HG02870 (cell line): ENCODE measurements around the gene RIPK1.
"Not testable (repeated sequence)": the region's sequence is repeated elsewhere in the genome, so short reads cannot be mapped to it uniquely, and the experiment has no call there.

Source experiments
- ATAC-seq: cut with Tn5 transposase; IDR thresholded peaks from one replicate; pipeline ENCODE4 v1.9.1; 2021; ENCODE audit warnings: mild to moderate bottlenecking, moderate library complexity; ENCODE audit not compliant: unreplicated experiment

RIPK1 gene

GRCh38 chr6:3068329-3069214 lies at the start of gene RIPK1:
TSS of gene RIPK1 (plus strand) at chr6:3068494. CDS start at chr6:3076824, 8,330 bp downstream.
- peak; percentile 86 for ATAC-seq

- no peak for ATAC-seq
Measured at GRCh38 chr6:3019065-3019464, 49.2 kb upstream of the RIPK1 start.

DNA sequence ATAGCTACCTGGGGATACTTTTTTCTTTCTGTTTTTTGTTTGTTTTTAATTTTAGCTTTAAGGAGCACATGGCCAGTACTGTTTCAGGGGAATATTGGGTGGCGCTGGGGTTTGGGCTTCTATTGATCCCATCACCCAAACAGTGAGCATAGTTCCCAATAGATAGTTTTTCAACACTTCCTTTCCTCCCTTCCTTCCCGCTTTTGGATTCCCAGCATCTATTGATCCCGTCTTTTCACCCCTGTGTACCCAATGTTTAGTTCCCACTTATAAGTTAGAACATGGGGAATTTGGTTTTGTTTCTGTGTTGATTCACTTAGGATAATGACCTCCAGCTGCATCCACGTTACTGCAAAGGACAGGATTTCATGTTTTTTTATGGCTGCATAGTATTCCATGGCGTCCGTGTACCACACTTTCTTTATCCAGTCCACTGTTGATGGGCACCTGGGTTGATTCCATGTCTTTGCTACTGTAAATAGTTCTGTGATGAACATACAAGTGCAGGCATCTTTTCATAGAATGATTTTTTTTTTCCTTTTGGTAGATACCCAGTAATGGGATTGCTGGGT lies 48.5 kb upstream of the RIPK1 start:
- ATAC-seq, result no peak

DNA sequence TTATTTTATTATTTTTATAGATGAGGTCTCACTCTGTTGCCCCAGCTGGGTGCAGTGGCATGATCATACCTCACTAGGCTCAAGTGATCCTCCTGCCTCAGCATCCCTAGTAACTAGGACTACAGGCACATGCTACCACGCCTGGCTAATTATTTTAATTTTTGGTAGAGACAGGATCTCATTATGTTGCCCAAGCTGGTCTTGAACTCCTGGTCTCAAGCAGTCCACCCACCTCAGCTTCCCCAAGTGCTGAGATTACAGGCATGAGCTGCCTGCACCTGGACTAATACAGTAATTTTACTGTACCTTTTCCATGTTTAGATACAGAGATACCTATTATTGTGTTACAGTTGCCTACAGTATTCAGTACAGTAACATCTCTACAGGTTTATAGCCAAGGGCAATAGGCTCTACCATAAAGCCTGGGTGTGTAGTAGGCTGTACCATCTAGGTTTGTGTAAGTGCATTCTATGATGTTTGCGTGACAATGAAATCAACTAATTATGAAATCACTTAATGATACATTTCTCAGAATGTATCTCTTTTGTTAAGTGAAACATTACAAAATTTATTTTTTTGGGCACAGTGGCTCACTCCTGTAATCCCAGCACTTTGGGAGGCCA lies 47.2 kb upstream of the RIPK1 start:
- ATAC-seq, result not testable (repeated sequence)

DNA sequence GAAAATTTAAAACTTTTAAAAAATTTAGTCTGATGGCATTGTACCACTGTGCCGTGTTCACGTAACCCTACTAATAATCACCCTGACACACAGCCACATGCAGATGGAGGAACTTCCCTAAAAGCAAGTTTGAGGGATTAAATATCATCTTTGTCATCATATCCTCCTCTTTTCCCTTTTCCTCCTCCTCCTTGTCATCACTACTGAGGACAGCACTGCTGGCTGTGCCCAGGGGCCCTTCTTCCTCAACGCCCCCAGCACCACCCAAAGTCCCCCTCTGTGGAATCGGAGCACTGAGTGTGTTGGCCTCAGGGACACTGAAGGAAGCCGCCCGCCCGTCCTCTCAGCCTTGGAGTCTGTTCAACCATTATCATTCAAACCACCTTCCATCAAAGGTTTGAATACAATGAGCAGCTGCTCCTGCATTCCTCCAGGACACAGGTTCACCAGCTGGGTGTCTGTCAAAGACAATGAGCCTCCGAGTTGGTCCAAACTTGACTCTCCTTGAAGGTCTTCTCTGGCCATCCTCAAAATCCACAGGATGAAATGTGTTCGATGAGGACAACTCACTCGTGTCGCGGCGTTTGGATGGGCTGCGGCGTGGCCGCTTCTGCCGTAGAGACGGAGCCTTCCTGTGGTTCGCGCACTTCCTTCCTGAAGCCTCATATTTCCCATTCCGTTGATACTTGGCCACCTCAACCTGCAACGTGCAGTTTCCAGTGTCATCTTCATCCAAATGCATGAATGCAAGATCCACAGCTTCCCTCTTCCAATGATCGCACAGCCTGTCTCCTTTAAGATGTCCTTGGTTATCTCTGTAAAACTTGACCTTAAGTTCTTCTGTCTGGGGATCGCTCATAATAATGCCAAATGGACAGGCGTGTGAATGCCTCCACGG lies 45.3 kb upstream of the RIPK1 start:
- ATAC-seq, result no peak

DNA sequence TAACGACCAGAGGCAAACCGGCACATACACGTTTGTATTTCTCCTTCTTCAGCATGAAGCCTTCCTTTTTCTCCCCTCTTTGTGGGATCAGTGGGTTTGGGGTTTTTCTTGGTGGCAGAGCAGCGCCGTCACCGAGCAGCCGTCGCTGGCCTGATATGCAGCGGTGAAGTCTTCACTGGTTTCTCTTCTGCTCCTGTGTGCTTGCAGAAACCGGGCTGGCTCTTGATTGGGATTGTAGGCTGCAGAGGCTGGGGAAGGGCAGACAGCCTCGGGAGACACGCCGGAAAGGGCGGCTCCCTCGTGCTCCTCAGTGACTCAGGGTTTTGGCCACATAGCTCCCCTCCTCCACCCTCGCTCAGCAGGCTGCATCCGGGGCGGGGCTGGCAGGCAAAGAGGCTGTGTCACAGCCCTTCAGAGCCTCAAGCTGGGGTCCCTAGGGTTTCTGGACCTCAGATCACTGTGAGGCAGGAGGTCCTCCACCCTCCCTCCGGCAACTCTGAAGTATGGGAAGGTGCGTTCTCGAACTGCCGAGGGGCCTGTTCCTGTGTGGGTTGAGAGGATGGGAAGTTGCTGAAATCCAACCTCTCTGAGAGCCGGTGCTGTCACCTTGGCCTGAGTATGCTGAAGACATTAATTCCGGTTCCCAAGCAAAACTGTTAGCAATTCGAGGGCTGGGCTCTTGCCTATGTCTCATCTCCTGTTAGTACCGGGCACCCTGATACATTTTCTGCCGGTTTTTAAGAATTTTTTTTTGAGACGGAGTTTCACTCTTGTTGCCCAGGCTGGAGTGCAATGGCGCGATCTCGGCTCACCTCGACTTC lies 44.4 kb upstream of the RIPK1 start:
- ATAC-seq, result peak; percentile 54

DNA sequence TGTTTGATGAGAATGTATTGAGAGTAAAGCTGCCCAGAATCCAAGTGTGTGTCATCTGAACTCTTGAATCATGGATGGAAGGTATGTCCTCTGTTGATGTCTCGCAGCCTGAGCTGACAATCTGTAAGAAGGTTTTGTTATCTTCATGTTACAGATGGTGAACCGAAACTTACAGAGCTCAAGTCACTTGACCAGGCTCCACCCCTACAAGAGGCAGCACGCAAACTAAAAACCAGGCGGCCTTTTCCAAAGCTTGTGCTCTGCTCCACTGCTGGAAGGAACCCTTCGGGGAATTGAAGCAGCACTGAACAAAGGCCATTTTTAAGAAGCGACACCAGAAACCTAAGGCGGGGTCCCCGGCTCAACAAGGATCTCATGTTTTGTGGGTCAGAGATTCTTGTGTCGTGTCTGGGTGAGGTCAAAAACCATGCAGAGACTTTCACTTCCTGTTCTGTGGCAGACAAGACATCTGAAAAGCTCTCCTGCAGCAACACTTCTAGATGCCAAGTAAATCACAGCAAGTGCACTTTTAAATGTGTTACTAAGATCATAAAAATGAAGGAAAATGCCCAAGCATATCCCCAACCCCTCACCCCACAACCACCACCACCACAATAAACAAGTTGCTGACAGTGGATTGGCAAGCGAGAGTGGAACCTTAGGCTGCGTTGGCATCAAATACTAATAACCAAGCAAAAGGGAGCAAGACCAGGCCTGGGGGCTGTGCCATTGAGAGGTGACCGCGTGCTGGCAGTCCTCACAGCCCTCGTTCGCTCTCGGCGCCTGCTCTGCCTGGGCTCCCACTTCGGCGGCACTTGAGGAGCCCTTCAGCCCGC lies 41.3 kb upstream of the RIPK1 start:
- ATAC-seq, result peak; percentile 75

- ATAC-seq, result not testable (repeated sequence)
Measured at GRCh38 chr6:3028156-3028555, 40.1 kb upstream of the RIPK1 start.

DNA sequence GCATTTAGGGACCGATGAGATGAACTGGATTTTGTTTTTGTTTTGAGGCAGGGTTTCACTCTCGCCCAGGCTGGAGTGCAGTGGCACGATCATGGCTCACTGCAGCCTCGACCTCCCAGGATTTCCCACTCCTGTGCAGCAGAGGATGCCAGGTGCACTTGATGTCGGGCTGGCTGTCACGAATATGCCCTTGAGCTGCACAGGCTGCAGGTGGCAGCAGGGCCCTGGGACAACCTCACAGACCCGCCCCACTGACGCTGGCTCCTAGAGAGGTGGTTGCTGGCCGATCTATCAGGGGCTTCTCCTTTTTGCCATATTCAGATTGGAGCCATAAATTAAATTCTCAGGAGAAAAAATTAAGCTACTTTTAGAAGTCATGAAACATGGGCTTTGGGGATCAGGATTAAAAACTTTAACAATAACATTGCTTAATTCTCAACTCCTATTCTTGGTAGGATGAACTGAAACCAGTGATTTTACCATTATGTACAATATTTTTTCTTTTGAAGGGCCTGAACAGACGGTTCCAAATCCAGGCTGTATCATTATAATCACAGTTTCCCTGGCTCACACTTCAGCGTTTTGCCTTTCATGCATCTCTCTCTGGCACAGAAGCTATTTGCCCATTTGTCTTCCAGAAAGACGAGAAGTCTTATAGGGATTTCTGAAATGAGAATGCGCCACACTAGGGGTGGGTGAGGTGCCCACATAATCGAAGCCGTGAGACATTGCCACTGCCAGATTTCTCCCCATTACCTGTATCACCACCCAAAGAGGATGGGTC lies 36.2 kb upstream of the RIPK1 start:
- ATAC-seq, result no peak

DNA sequence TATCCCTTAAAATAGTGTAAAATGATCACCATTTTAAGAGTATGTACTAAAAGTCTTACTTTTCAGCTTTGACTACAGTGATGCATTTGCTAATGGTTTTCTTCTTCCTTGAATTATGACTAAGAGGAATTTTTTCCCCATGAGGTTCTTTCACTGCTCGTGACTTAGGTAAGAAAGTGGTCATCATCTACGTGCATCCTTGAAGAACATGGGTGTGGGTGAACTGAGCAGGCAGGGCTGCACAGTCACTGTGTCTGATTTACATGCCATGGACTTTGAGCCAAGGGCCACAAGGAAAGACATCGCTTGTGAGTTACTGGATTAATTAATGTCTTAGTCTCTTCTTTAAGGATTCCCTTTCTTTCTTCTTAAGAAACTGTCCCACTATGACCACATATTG lies 35.3 kb upstream of the RIPK1 start:
- no peak for ATAC-seq

DNA sequence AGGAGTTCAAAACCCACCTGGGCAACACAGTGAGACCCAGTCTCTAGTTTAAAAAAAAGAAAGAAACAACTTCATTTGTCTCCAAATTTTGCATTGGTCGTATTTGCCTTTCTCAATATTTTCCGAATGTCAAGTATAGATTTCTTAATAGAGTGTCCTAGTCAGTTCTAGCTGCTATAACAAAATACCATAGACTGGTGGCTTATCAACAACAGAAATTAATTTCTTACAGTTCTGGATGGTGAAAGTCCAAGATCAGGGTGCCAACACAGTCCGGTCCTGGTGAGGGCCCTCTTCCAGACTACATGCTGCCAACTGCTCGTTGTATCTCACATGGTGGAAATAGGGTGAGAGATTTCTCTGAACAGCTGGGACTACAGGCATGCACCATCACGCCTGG lies 34.6 kb upstream of the RIPK1 start:
- ATAC-seq, result no peak

DNA sequence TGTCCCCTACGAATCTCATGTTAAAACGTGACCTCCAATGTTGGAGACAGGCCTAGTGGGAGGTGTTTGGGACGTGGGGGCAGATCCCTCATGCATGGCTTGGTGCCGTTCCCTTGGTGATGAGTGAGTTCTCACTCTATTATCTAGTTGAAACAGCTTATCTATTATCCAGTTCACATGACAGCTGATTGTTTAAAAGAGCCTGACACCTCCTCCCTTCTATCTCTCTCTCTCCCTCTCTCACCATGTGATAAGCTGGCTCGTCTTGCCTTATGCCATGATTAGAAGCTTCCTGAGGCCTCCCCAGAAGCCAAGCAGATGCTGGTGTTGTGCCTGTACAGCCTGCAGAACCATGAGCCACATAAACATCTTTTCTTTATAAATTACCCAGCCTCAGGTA lies 32.9 kb upstream of the RIPK1 start:
- no peak for ATAC-seq

GRCh38 chr6:3036861-3037637 lies 31.2 kb upstream of the RIPK1 start:
- ATAC-seq, result no peak

DNA sequence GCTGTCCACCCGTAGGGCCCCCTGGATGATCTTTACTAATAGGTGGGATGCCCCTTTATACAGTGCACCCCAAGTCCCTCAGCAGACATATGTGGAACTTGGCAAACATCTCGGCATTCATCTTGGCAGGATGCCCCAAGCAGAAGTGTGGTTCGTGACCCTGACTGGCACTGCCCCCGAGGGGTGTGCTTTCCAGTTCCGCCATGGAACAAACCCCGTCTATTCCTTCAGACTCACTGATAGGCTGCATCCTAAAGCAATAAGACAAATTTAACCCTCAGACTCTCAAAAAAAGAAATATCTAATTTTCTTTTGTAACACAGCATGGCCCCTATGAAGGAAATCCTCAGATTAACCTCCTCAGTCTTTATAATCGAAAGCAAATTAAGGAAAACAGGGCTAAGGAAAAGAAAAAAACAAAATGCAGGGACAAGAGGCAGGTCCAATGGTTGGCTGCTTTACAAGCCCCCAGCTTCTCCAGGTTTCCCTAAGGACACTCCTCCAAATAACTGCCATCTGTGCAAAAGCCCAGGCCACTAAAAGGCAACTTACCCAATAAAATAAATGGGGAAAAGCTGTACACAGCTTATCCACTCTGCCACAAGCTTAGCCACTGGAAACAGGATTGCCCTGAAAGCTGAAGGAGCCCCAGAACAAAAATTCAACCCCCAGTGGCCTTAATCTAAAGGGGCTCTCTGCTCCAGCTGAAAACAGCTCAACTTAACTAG lies 30.5 kb upstream of the RIPK1 start:
- ATAC-seq, result no peak

- no peak for ATAC-seq
Measured at GRCh38 chr6:3039384-3039783, 28.9 kb upstream of the RIPK1 start.

- no peak for ATAC-seq
Measured at GRCh38 chr6:3041147-3041546, 27.1 kb upstream of the RIPK1 start.

DNA sequence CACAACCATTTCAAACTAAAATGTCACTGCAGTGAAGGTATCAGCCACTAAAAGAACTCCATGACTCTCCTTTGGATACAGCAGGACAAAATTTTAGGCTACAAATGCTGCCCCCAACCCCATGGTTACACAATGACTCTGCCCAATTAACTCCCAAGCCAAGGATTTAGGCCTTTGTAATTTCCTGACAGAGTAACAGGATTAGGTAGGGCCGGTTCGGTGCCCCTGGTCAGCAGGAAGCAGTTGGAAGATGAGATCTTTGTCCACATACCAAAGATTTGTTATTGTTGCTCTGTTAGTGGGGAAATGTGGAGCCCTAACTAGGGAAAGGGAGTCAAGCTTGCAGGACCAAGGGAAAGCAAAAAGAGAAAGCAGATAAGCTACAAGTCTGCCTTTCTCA lies 26.7 kb upstream of the RIPK1 start:
- no peak for ATAC-seq
